CD4-positive, CD25-positive, alpha-beta regulatory T cell (primary cell): ENCODE results near the gene ADM2. TPM values are rescaled to one million over a fixed set of nuclear protein-coding genes. Genes with fewer than 3 reads are reported as not detected.
A peak's percentile ranks its signal among the peaks of the same experiment; 100 is the strongest.
"Not testable (repeated sequence)": the region's sequence is repeated elsewhere in the genome, so short reads cannot be mapped to it uniquely, and the experiment has no call there.

ENCODE experiments used
- ATAC-seq, 2 donors: fragments of 150-1000 bp; cut with Tn5 transposase; one replicate each; pipeline ENCODE4 v1.10.0; 2021; ENCODE audit warnings: low read depth in 2 of 2, moderate number of reproducible peaks in 2 of 2, moderate library complexity in 1 of 2
- DNase-seq, 3 donors: peaks; one replicate each; pipeline versions ENCODE4 v3.0.0 to v3.0.0-alpha.2; 2012 to 2022; ENCODE audit warnings: mixed read lengths in 1 of 3
- H3K27ac ChIP-seq: one replicate; pipeline ENCODE4 v1.7.0; 2013; ENCODE audit warnings: mild to moderate bottlenecking, low read length; ENCODE audit not compliant: insufficient read depth, poor library complexity, severe bottlenecking
- H3K27me3 ChIP-seq: one replicate; pipeline ENCODE4 v1.7.0; 2013; ENCODE audit warnings: low read length; ENCODE audit not compliant: control insufficient read depth, insufficient read depth
- H3K36me3 ChIP-seq: one replicate; pipeline ENCODE4 v1.7.0; 2013; ENCODE audit warnings: mild to moderate bottlenecking, low read length, moderate library complexity; ENCODE audit not compliant: control insufficient read depth, insufficient read depth
- H3K4me1 ChIP-seq: 2 replicates; pipeline ENCODE4 v1.7.0; 2013; ENCODE audit warnings: mild to moderate bottlenecking, low read length; ENCODE audit not compliant: insufficient read depth, control insufficient read depth, poor library complexity, severe bottlenecking
- H3K4me3 ChIP-seq: one replicate; pipeline ENCODE4 v1.7.0; 2013; ENCODE audit warnings: low read depth, mild to moderate bottlenecking, low read length, moderate library complexity
- H3K9me3 ChIP-seq, 2 experiments: 1 replicate in 1 of 2; 2 replicates in 1 of 2; pipeline ENCODE4 v1.7.0; 2013; ENCODE audit warnings: low read length in 2 of 2, mild to moderate bottlenecking in 1 of 2, moderate library complexity in 1 of 2; ENCODE audit not compliant: control insufficient read depth in 2 of 2
- H3K27ac Mint-ChIP-seq, 3 donors: one replicate each; pipeline ENCODE4 v1.8.0; 2020 to 2022; ENCODE audit warnings: mild to moderate bottlenecking in 3 of 3, mixed read lengths in 3 of 3, moderate library complexity in 2 of 3
- H3K27me3 Mint-ChIP-seq: one replicate; pipeline ENCODE4 v1.8.0; 2022; ENCODE audit warnings: mild to moderate bottlenecking, mixed read lengths
- H3K36me3 Mint-ChIP-seq: one replicate; pipeline ENCODE4 v1.8.0; 2020; ENCODE audit warnings: mixed read lengths
- H3K4me1 Mint-ChIP-seq, 4 donors: one replicate each; pipeline ENCODE4 v1.8.0; 2020 to 2022; ENCODE audit warnings: mixed read lengths in 4 of 4, mild to moderate bottlenecking in 1 of 4
- H3K4me3 Mint-ChIP-seq, 4 donors: one replicate each; pipeline ENCODE4 v1.8.0; 2020 to 2022; ENCODE audit warnings: mild to moderate bottlenecking in 4 of 4, mixed read lengths in 4 of 4, moderate library complexity in 3 of 4
- H3K9me3 Mint-ChIP-seq, 7 donors: one replicate each; pipeline ENCODE4 v1.8.0; 2020 to 2022; ENCODE audit warnings: mixed read lengths in 7 of 7, mild to moderate bottlenecking in 3 of 7, moderate library complexity in 2 of 7
- polyA plus RNA-seq, 4 donors: library from polyadenylated mRNA; unstranded; fragments of 300-500 nt; fragmentation: Illumina TruSeq; gene quantifications; one replicate each; pipeline ENCODE4 v1.2.3, GENCODE V29; 2021
- total RNA-seq: library from RNA; stranded (reverse); gene quantifications from one replicate; pipeline ENCODE4 v1.2.3, GENCODE V29; 2022

The ADM2 gene
- total and polyA plus RNA-seq, 5 donors from 2014 or later, result 0.06 to 1.9 (median 0.37) TPM

DNA sequence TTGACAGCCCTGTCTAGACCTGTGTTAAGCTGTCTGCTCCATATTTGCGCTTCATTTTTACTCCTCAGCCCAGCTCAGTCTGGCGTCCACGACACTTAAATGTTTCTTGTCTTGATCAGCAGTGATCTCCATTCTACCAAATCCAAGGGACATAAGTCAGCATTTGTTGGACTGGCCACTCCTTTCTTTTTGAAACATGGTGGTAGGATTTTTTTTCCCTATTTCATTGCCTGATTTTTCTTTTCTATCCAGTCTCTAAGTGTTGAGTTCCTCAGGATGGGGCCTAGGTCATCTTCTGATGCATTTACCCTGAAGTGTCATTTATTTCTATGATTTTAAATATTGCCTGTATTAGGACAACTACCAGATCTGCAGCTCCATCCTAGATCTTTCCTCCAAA, 27.6 kb downstream of the ADM2 start:
- H3K4me1 ChIP-seq, result peaks cover 29% of the 10 kb centered on the region
- peaks cover 5% of the 10 kb centered on the region for H3K36me3 Mint-ChIP-seq
- peaks cover 0 to 39% (median 16%) of the 10 kb centered on the region in 4 donors for H3K4me1 Mint-ChIP-seq
- peaks cover 9% of the 10 kb centered on the region for H3K36me3 ChIP-seq
- H3K9me3 ChIP-seq, result no peaks in the 10 kb centered on the region
- H3K9me3 Mint-ChIP-seq, result no peaks in the 10 kb centered on the region
- peak overlapping the region; percentile 92 to 97 (median 93) for H3K4me3 Mint-ChIP-seq
- H3K27me3 Mint-ChIP-seq, result peaks cover 4% of the 10 kb centered on the region
- DNase-seq (no peak), ATAC-seq (no peak)
- H3K27ac ChIP-seq, result peak overlapping the region; percentile 95
- peak overlapping the region; percentile 94 to 99 (median 99) for H3K27ac Mint-ChIP-seq
- H3K27me3 ChIP-seq, result no peaks in the 10 kb centered on the region
- H3K4me3 ChIP-seq, result peak overlapping the region; percentile 82

DNA sequence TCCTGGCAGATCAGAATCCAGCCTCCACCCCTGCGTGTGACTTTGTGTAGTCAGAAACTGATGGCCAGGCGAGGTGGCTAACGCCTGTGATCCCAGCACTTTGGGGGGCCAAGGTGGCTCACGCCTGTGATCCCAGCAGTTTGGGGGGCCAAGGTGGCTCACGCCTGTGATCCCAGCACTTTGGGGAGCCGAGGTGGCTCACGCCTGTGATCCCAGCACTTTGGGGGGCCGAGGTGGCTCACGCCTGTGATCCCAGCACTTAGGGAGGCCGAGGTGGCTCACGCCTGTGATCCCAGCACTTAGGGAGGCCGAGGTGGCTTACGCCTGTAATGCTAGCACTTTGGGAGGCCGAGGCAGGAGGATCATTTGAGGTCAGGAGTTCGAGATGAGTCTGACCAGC, 31.8 kb downstream of the ADM2 start:
- Mint-ChIP-seq H3K36me3 (peaks cover 10% of the 10 kb centered on the region), H3K4me1 (peaks cover 0 to 42% (median 21%) of the 10 kb centered on the region in 4 donors), H3K9me3 (no peaks in the 10 kb centered on the region), H3K4me3 (no peak overlapping the region), H3K27me3 (peaks cover 4% of the 10 kb centered on the region), H3K27ac (no peak overlapping the region)
- ATAC-seq (no peak), DNase-seq (no peak)
- H3K36me3 ChIP-seq, result peaks cover 17% of the 10 kb centered on the region
- H3K4me1 ChIP-seq, result peaks cover 13% of the 10 kb centered on the region
- H3K9me3 ChIP-seq, result no peaks in the 10 kb centered on the region
- no peaks in the 10 kb centered on the region for H3K27me3 ChIP-seq
- H3K4me3 ChIP-seq, result no peak overlapping the region
- H3K27ac ChIP-seq, result no peak overlapping the region

DNA sequence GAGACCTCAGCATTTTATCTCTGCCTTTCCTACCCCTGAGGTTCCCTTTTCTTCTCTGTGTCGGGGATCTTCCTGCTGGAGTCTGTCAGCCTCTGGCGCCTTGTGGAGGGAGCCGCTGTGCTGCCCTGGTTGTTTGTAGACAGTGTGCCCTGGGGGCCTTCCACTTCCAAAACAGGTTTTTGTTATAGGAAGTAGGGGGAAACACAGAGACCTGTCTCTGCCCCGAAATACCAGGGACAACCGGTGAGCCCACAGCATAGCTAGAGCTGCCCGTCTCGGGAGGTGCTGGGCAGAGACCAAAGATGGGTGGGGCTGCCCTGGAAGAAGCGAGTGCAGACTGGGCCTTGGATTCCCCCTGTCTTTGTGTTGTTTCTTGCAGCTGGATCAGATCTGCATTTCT, 34.7 kb downstream of the ADM2 start:
- H3K36me3 ChIP-seq, result peaks cover 34% of the 10 kb centered on the region
- H3K4me3 Mint-ChIP-seq, result peak overlapping the region in 2 of 4 donors; percentile 3 to 82
- no peak overlapping the region for H3K27ac ChIP-seq
- no peaks in the 10 kb centered on the region for H3K27me3 ChIP-seq
- no peaks in the 10 kb centered on the region for H3K9me3 Mint-ChIP-seq
- H3K27ac Mint-ChIP-seq, result no peak overlapping the region
- no peaks in the 10 kb centered on the region for H3K9me3 ChIP-seq
- ATAC-seq, result no peak
- H3K36me3 Mint-ChIP-seq, result peaks cover 16% of the 10 kb centered on the region
- no peaks in the 10 kb centered on the region for H3K27me3 Mint-ChIP-seq
- H3K4me1 ChIP-seq, result no peaks in the 10 kb centered on the region
- no peak overlapping the region for H3K4me3 ChIP-seq
- no peak for DNase-seq
- peaks cover 0 to 30% (median 8%) of the 10 kb centered on the region in 4 donors for H3K4me1 Mint-ChIP-seq

DNA sequence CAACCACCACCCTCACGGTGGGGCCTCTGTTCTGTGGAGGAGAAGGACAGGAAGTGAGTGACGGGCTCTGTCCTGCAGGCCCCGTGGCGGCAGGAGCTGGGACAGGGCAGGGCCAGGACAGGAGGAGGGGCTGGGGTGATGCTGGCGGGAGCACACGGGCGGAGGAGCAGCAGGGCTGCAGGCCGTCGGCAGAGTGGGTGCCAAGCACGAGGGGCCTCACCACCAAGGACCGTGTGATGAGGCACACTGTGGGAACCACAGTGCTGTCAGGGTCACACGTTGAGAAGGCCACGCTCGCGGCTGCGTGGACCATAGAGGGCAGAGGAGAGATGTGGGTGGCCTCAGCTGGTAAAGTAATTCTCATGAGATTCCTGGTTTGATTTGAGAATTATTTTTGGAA, 35.5 kb downstream of the ADM2 start:
- no peak overlapping the region for H3K27ac Mint-ChIP-seq
- peaks cover 16% of the 10 kb centered on the region for H3K36me3 Mint-ChIP-seq
- DNase-seq, result no peak

DNA sequence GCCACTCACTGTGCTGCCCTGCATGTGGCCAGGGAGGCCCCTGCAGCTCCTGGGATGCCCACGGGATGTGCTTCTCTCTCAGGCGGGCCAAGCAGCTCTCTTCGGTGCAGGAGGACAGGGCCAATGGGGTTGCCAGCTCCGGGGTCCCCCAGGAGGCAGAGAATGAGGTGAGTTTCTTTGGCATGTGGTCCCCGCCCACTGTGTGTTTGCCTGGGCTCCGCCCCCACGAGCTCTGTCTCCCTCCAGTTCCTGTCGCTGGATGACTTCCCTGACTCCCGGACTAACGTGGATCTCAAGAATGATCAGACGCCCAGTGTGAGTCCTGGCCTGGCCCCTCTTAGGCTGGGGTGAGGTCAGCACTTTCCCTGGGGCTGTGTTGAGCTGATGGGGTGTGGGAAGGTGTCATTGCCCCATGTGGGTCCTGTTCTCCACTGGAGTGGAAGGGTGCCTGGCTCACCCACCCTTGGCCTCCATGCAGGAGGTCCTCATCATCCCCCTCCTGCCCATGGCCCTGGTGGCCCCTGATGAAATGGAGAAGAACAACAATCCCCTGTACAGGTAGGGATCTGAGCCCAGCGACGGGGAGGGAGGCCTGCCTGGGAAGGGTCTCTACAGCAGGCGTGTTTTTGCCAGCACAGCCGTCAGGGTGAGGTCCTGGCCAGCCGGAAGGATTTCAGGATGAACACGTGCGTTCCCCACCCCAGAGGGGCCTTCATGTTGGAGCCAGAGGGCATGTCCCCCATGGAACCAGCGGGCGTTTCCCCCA, 36.3 kb downstream of the ADM2 start:
- DNase-seq (no peak), ATAC-seq (no peak)
- peaks cover 0 to 23% (median 8%) of the 10 kb centered on the region in 4 donors for H3K4me1 Mint-ChIP-seq
- no peak overlapping the region for H3K4me3 ChIP-seq
- no peak overlapping the region for H3K4me3 Mint-ChIP-seq
- no peaks in the 10 kb centered on the region for H3K27me3 ChIP-seq
- H3K9me3 Mint-ChIP-seq, result no peaks in the 10 kb centered on the region
- H3K27ac ChIP-seq, result no peak overlapping the region
- no peaks in the 10 kb centered on the region for H3K4me1 ChIP-seq
- H3K36me3 Mint-ChIP-seq, result peaks cover 11% of the 10 kb centered on the region
- no peaks in the 10 kb centered on the region for H3K27me3 Mint-ChIP-seq
- H3K36me3 ChIP-seq, result peaks cover 41% of the 10 kb centered on the region
- H3K9me3 ChIP-seq, result no peaks in the 10 kb centered on the region
- no peak overlapping the region for H3K27ac Mint-ChIP-seq

More for the DNA sequence above, 35.5 kb downstream of the ADM2 start:
- Mint-ChIP-seq H3K4me3 (no peak overlapping the region), H3K27me3 (no peaks in the 10 kb centered on the region), H3K4me1 (peaks cover 0 to 30% (median 8%) of the 10 kb centered on the region in 4 donors), H3K9me3 (no peaks in the 10 kb centered on the region)
- Histone ChIP-seq H3K27me3 (no peaks in the 10 kb centered on the region), H3K9me3 (no peaks in the 10 kb centered on the region), H3K36me3 (peaks cover 37% of the 10 kb centered on the region), H3K4me3 (no peak overlapping the region), H3K4me1 (no peaks in the 10 kb centered on the region), H3K27ac (no peak overlapping the region)
- no peak for ATAC-seq

DNA sequence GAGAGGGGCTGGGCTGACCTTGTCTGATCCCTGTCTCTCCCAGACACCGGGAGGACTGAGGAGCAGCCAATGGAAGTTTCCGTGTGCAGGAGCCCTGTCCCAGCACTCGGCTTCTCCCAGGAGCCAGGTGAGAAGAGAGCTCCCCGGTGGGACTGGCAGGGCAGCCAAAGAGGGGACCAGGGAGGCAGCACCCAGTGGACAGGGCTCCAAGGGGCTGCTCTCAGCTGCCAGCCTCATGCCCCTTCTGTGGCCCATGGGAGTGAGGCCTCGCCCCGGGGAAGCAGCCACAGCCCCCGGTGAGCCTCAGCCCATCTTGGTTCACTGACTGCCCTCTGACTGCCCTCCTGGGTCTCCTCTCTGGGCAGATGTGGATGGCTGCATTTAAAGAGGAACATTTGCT, 37.3 kb downstream of the ADM2 start:
- no peak for DNase-seq
- Mint-ChIP-seq H3K27ac (no peak overlapping the region), H3K9me3 (no peaks in the 10 kb centered on the region), H3K4me3 (no peak overlapping the region), H3K27me3 (no peaks in the 10 kb centered on the region), H3K36me3 (peaks cover 11% of the 10 kb centered on the region), H3K4me1 (peaks cover 0 to 18% (median 6%) of the 10 kb centered on the region in 4 donors)
- Histone ChIP-seq H3K4me3 (no peak overlapping the region), H3K27me3 (no peaks in the 10 kb centered on the region), H3K27ac (no peak overlapping the region), H3K4me1 (no peaks in the 10 kb centered on the region), H3K9me3 (no peaks in the 10 kb centered on the region), H3K36me3 (peaks cover 49% of the 10 kb centered on the region)
- no peak for ATAC-seq

DNA sequence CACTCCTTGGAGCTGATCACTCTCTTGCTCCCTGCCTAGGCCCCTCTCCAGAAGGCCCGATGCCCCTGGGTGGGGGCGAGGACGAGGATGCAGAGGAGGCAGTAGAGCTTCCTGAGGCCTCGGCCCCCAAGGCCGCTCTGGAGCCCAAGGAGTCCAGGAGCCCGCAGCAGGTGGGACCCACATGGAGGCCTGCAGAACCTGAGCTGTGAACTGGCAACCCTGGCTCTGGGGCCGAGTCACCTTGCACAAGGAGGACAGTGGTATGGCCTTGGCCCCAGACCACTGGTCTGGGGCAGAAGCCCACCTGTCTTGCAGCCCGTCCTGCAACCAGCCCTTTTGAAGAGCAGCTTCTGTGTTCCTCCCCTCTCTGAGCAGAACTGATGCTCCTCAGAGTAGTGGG, 37.8 kb downstream of the ADM2 start:
- Mint-ChIP-seq H3K27me3 (no peaks in the 10 kb centered on the region), H3K27ac (no peak overlapping the region), H3K4me1 (peaks cover 0 to 15% (median 6%) of the 10 kb centered on the region in 4 donors), H3K4me3 (no peak overlapping the region), H3K36me3 (peaks cover 11% of the 10 kb centered on the region), H3K9me3 (no peaks in the 10 kb centered on the region)
- ATAC-seq, result no peak
- Histone ChIP-seq H3K36me3 (peaks cover 50% of the 10 kb centered on the region), H3K27me3 (no peaks in the 10 kb centered on the region), H3K4me3 (no peak overlapping the region), H3K27ac (no peak overlapping the region), H3K9me3 (no peaks in the 10 kb centered on the region), H3K4me1 (peaks cover 3% of the 10 kb centered on the region)
- DNase-seq, result no peak

DNA sequence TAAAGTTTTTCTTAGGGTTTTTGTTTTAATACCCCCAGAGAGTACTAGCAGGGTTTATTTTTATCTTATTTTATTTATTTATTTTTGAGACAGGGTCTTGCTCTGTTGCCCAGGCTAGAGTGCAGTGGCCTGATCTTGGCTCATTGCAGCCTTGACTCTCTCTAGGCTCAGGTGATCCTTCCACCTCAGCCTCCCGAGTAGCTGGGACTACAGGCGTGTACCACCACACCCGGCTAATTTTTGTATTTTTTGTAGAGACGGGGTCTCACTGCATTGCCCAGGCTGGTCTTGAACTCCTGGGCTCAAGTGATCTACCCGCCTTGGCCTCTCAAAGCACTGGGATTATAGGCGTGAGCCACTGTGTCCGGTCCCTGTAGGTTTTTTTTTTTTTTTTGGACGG, 38.8 kb downstream of the ADM2 start:
- H3K27me3 Mint-ChIP-seq, H3K9me3 ChIP-seq, H3K4me3 ChIP-seq, H3K27me3 ChIP-seq, ATAC-seq, H3K27ac ChIP-seq, H3K9me3 Mint-ChIP-seq, DNase-seq, H3K36me3 Mint-ChIP-seq, H3K27ac Mint-ChIP-seq: not testable (repeated sequence)
- peak overlapping the region in 2 of 4 donors; percentile 4 to 51 for H3K4me3 Mint-ChIP-seq
- Histone ChIP-seq H3K4me1 (peaks cover 13% of the 10 kb centered on the region), H3K36me3 (peaks cover 50% of the 10 kb centered on the region)
- peaks cover 0 to 15% (median 7%) of the 10 kb centered on the region in 4 donors for H3K4me1 Mint-ChIP-seq
